ENCODE measurements around the gene FSD1.

- TF ChIP-seq POLR2A (IDR thresholded peaks at IDR 0.05) (no peak), CTCF (IDR thresholded peaks at IDR 0.05) (no peak)
Observed at GRCh38 chr19:4347521-4347920, 43.1 kb downstream of the FSD1 start.
